Astrocyte (in vitro differentiated cells and primary cell): ENCODE measurements around the gene UMODL1. TPM values are rescaled to one million over a fixed set of nuclear protein-coding genes. Genes with fewer than 3 reads are reported as not detected.

ENCODE experiments used
- DNase-seq: peaks from one replicate; pipeline ENCODE4 v3.0.0-alpha.2; 2010; ENCODE audit warnings: low read depth
- FAIRE-seq: peaks from 2 replicates; lab custom pipeline; 2011; peaks lifted over from hg19 to GRCh38; lab: Jason Lieb, UNC
- H2AFZ ChIP-seq: 2 replicates; pipeline ENCODE4 v1.6.0; 2012; ENCODE audit warnings: low read depth, low read length, inconsistent platforms
- H3K27ac ChIP-seq: 2 replicates; pipeline ENCODE4 v1.5.1; 2011; ENCODE audit warnings: low read depth, low read length, inconsistent platforms
- H3K27me3 ChIP-seq: 2 replicates; pipeline ENCODE4 v1.6.0; 2011; ENCODE audit warnings: low read length, inconsistent platforms; ENCODE audit not compliant: insufficient read depth
- H3K36me3 ChIP-seq: 2 replicates; pipeline ENCODE4 v1.5.1; 2011; ENCODE audit warnings: low read length, inconsistent platforms; ENCODE audit not compliant: insufficient read depth
- H3K4me1 ChIP-seq: 2 replicates; pipeline ENCODE4 v1.5.1; 2011; ENCODE audit warnings: low read length, inconsistent platforms; ENCODE audit not compliant: insufficient read depth
- H3K4me2 ChIP-seq: 2 replicates; pipeline ENCODE4 v1.6.0; 2012; ENCODE audit warnings: low read length, inconsistent platforms
- H3K4me3 ChIP-seq: 2 replicates; pipeline ENCODE4 v1.5.1; 2011; ENCODE audit warnings: low read depth, mild to moderate bottlenecking, low read length, inconsistent platforms; ENCODE audit not compliant: insufficient read depth
- H3K79me2 ChIP-seq: 2 replicates; pipeline ENCODE4 v1.6.0; 2012; ENCODE audit warnings: mild to moderate bottlenecking, low read length, inconsistent platforms; ENCODE audit not compliant: insufficient read depth
- H3K9ac ChIP-seq: 2 replicates; pipeline ENCODE4 v1.6.0; 2012; ENCODE audit warnings: mild to moderate bottlenecking, low read length, inconsistent platforms
- H3K9me3 ChIP-seq: 2 replicates; pipeline ENCODE4 v1.5.1; 2012; ENCODE audit warnings: low read depth, mild to moderate bottlenecking, low read length, inconsistent platforms; ENCODE audit not compliant: insufficient read depth
- H4K20me1 ChIP-seq: 2 replicates; pipeline ENCODE4 v1.6.0; 2012; ENCODE audit warnings: low read length, inconsistent platforms; ENCODE audit not compliant: insufficient read depth
- H3K27ac Mint-ChIP-seq: one replicate; pipeline ENCODE4 v1.8.0; 2021; ENCODE audit warnings: mild to moderate bottlenecking, mixed read lengths; ENCODE audit not compliant: unreplicated experiment
- H3K27me3 Mint-ChIP-seq: one replicate; pipeline ENCODE4 v1.8.0; 2021; ENCODE audit warnings: low read depth, mixed read lengths; ENCODE audit not compliant: unreplicated experiment
- H3K36me3 Mint-ChIP-seq: one replicate; pipeline ENCODE4 v1.8.0; 2021; ENCODE audit warnings: low read depth, mixed read lengths; ENCODE audit not compliant: unreplicated experiment
- H3K4me1 Mint-ChIP-seq: one replicate; pipeline ENCODE4 v1.8.0; 2021; ENCODE audit warnings: low read depth, mixed read lengths; ENCODE audit not compliant: unreplicated experiment
- H3K4me3 Mint-ChIP-seq: one replicate; pipeline ENCODE4 v1.8.0; 2021; ENCODE audit warnings: mild to moderate bottlenecking, moderate library complexity, mixed read lengths; ENCODE audit not compliant: unreplicated experiment
- H3K9me3 Mint-ChIP-seq: one replicate; pipeline ENCODE4 v1.8.0; 2021; ENCODE audit warnings: mild to moderate bottlenecking, mixed read lengths; ENCODE audit not compliant: unreplicated experiment
- EZH2 ChIP-seq: IDR thresholded peaks from 2 replicates; pipeline ENCODE4 v1.6.1; 2012; ENCODE audit warnings: mild to moderate bottlenecking, low read length, inconsistent platforms; ENCODE audit not compliant: insufficient read depth
- total RNA-seq: library from RNA; stranded (reverse); gene quantifications from 2 replicates; pipeline ENCODE4 v1.2.1, GENCODE V29; 2021
- TF ChIP-seq, protein P1 (sequence below): IDR thresholded peaks from 2 replicates; pipeline ENCODE4 v1.5.1; 2011; ENCODE audit warnings: low read depth, mild to moderate bottlenecking, inconsistent platforms, low read length, moderate library complexity; ENCODE audit not compliant: insufficient read depth

The UMODL1 gene
- total RNA-seq, 1 donor from 2014 or later: not detected

DNA sequence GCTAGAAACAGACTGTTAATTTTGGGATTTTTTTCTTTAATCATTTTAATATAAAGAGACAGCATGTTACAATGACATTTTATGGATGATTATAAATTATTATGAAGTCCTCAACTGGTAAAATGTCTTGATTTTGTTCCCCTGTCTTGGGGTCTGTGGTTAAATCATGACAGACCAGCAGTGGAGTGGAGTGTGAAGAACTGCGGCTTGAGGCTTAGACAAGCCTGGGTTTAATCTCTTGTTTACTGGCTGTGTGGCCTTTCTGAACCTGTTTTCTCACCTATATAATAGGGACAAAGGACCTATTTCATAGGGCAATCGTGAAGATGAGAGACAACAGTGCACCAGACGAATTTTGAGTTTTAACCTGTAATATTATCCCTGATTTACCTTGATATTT lies 1.8 kb upstream of the UMODL1 start:
- Mint-ChIP-seq H3K4me1 (peaks cover 1% of the 10 kb centered on the region), H3K9me3 (no peaks in the 10 kb centered on the region), H3K27me3 (peaks cover 46% of the 10 kb centered on the region), H3K36me3 (no peaks in the 10 kb centered on the region), H3K4me3 (no peak overlapping the region), H3K27ac (no peak overlapping the region)
- Histone ChIP-seq H3K4me1 (peaks cover under 1% of the 10 kb centered on the region), H3K79me2 (no peaks in the 10 kb centered on the region), H3K9me3 (no peaks in the 10 kb centered on the region), H3K27me3 (peaks cover 28% of the 10 kb centered on the region), H4K20me1 (no peaks in the 10 kb centered on the region), H3K4me3 (no peak overlapping the region), H3K9ac (no peak overlapping the region), H3K27ac (no peak overlapping the region), H3K4me2 (no peak overlapping the region), H2AFZ (no peak overlapping the region), H3K36me3 (no peaks in the 10 kb centered on the region)
- no peak for DNase-seq
- TF ChIP-seq EZH2: no peak
- TF ChIP-seq, protein P1, sequence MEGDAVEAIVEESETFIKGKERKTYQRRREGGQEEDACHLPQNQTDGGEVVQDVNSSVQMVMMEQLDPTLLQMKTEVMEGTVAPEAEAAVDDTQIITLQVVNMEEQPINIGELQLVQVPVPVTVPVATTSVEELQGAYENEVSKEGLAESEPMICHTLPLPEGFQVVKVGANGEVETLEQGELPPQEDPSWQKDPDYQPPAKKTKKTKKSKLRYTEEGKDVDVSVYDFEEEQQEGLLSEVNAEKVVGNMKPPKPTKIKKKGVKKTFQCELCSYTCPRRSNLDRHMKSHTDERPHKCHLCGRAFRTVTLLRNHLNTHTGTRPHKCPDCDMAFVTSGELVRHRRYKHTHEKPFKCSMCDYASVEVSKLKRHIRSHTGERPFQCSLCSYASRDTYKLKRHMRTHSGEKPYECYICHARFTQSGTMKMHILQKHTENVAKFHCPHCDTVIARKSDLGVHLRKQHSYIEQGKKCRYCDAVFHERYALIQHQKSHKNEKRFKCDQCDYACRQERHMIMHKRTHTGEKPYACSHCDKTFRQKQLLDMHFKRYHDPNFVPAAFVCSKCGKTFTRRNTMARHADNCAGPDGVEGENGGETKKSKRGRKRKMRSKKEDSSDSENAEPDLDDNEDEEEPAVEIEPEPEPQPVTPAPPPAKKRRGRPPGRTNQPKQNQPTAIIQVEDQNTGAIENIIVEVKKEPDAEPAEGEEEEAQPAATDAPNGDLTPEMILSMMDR: no peak
- no peak for FAIRE-seq

DNA sequence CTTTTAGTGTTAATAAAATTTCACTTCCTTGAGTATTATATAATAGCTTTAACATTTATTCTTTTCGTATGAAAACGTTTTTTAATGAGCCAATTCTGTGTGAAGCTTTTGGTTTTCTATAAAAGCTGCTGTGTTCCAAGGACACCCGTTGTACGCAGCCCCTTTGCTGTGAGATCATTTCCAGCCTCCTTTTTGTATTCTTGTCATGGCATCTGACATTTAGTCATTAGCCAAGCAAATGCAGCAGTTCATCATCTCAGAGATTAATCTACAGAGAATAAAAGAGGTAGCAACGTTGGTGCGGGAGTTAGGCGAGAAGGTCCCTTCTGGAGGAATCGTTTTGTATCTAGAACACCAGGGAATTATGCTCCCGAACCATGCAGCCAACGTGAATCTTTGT lies 1.3 kb upstream of the UMODL1 start:
- Histone ChIP-seq H3K27me3 (peaks cover 26% of the 10 kb centered on the region), H3K9me3 (no peaks in the 10 kb centered on the region), H3K27ac (no peak overlapping the region), H3K9ac (no peak overlapping the region), H3K36me3 (no peaks in the 10 kb centered on the region), H2AFZ (no peak overlapping the region), H3K4me1 (no peaks in the 10 kb centered on the region), H4K20me1 (no peaks in the 10 kb centered on the region), H3K79me2 (no peaks in the 10 kb centered on the region), H3K4me2 (no peak overlapping the region), H3K4me3 (no peak overlapping the region)
- H3K4me1 Mint-ChIP-seq: no peaks in the 10 kb centered on the region
- peaks cover 44% of the 10 kb centered on the region for H3K27me3 Mint-ChIP-seq
- DNase-seq (no peak), FAIRE-seq (no peak)
- no peaks in the 10 kb centered on the region for H3K9me3 Mint-ChIP-seq
- no peak overlapping the region for H3K4me3 Mint-ChIP-seq
- no peaks in the 10 kb centered on the region for H3K36me3 Mint-ChIP-seq
- TF ChIP-seq, protein P1: no peak
- no peak for TF ChIP-seq EZH2
- H3K27ac Mint-ChIP-seq: no peak overlapping the region

DNA sequence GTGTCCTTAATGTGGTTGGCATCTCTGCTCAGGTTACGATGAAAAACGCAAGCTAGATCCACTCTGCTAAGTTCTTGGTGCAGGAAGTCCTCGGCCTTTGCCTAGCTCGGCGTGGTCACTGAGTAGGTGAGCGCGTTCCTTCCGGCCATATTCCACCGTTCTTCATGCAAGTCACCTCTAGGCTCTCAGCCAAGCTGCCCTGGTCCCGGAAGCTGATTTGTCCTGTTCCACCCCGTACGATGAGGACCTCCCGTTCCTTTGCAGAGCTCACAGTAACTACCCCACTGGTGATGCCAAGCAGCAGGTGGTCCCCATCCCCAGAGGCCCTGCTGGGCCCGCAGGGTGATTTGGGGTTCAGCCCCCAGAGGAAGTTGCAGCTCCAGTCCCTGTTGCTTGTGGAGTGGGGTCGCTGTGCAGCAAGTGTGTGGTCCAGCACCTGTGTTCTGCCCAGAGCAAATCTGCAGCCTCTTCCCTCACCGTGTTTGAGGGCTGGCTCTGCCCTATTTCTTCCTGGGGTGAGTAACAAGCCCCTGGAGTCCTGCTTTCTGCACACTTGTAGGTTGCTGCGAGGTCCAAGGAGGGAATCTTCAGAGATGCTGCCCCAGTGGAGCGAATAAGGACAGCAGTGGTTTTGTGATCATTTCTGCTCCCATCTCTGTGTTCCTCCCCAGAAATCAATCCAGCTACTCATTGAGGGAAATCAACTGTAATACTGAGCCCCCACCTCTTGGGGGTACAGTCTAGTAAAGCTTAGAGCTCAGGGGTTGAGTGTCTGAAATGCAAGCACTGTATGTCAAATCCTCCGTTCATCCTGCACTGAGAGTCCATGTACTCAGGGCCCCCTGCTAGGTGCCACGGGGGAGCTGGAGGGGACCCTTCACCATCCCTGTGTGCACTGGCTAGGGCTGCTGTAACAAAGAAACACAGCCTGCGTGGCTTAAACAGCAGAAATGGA lies 2.3 kb downstream of the UMODL1 start:
- Histone ChIP-seq H3K4me1 (no peaks in the 10 kb centered on the region), H3K9ac (no peak overlapping the region), H3K27me3 (peaks cover 21% of the 10 kb centered on the region), H2AFZ (no peak overlapping the region), H4K20me1 (no peaks in the 10 kb centered on the region), H3K4me2 (no peak overlapping the region), H3K27ac (no peak overlapping the region), H3K36me3 (no peaks in the 10 kb centered on the region), H3K4me3 (no peak overlapping the region), H3K79me2 (no peaks in the 10 kb centered on the region), H3K9me3 (no peaks in the 10 kb centered on the region)
- Mint-ChIP-seq H3K9me3 (no peaks in the 10 kb centered on the region), H3K4me1 (no peaks in the 10 kb centered on the region), H3K27ac (no peak overlapping the region), H3K36me3 (no peaks in the 10 kb centered on the region), H3K4me3 (no peak overlapping the region), H3K27me3 (peaks cover 48% of the 10 kb centered on the region)
- no peak for FAIRE-seq
- no peak for DNase-seq
- TF ChIP-seq, protein P1: no peak
- TF ChIP-seq EZH2: no peak
